Body of pancreas (tissue), 4 donors: ENCODE data around the gene COPS3.

Source experiments
- POLR2A ChIP-seq, 3 donors: fragments of 450-650 bp; IDR thresholded peaks; one replicate each; pipeline ENCODE4 v1.6.1; 2016; ENCODE audit warnings: antibody characterized with exemption in 3 of 3, mild to moderate bottlenecking in 2 of 3
- TF ChIP-seq, protein P1 (sequence below), 7 experiments: fragments of 450-650 bp in 4 of 7; fragments of 200-600 bp in 3 of 7; sonication (generic) in 3 of 7; IDR thresholded peaks; one replicate each; pipeline ENCODE4 v1.5.1; 2016 to 2019; ENCODE audit warnings: antibody characterized with exemption in 7 of 7

DNA sequence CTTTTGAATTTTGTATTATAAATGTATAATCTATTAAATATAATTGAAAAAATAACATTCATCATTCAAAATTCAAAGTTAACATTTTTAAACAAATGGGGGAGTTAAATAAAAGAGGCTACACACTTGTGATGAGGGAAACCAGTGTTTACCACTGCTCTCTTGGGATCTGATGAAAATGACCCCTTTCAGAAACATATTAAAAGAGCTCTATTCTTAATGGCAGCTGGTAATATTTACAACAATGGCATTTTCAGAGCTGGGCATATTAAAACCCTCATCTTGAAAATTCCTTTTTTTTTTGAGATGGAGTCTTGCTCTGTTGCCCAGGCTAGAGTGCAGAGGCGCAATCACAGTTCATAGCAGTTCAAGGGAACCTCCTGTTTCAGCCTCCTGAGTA lies 24.7 kb downstream of the COPS3 start:
- TF ChIP-seq, protein P1, sequence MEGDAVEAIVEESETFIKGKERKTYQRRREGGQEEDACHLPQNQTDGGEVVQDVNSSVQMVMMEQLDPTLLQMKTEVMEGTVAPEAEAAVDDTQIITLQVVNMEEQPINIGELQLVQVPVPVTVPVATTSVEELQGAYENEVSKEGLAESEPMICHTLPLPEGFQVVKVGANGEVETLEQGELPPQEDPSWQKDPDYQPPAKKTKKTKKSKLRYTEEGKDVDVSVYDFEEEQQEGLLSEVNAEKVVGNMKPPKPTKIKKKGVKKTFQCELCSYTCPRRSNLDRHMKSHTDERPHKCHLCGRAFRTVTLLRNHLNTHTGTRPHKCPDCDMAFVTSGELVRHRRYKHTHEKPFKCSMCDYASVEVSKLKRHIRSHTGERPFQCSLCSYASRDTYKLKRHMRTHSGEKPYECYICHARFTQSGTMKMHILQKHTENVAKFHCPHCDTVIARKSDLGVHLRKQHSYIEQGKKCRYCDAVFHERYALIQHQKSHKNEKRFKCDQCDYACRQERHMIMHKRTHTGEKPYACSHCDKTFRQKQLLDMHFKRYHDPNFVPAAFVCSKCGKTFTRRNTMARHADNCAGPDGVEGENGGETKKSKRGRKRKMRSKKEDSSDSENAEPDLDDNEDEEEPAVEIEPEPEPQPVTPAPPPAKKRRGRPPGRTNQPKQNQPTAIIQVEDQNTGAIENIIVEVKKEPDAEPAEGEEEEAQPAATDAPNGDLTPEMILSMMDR (IDR thresholded peaks at IDR 0.05), result no peak
- no peak for TF ChIP-seq POLR2A (IDR thresholded peaks at IDR 0.05)
